Measurements from ENCODE around the gene CCDC142.

- no peak for TF ChIP-seq POLR2A (IDR thresholded peaks at IDR 0.05; ENCODE audit: low read length)
- no peak for TF ChIP-seq GATA1 (IDR thresholded peaks at IDR 0.05; ENCODE audit: low read depth, low read length)
Measured at GRCh38 chr2:74502147-74502719, 19.4 kb upstream of the CCDC142 start.
